T-cell (primary cell): Measurements from ENCODE around the gene GHRHR. TPM values are rescaled to one million over a fixed set of nuclear protein-coding genes. Genes with fewer than 3 reads are reported as not detected.

Source experiments
- ATAC-seq, 4 experiments: fragments of 200-7000 bp in 3 of 4; fragments of 150-1000 bp in 1 of 4; cut with Tn5 transposase; replicated peaks in 1 of 4; 1 replicate in 3 of 4; 2 replicates in 1 of 4; pipeline ENCODE4 v1.10.0; 2021; ENCODE audit warnings: moderate library complexity in 3 of 4, mild to moderate bottlenecking in 2 of 4, moderate number of reproducible peaks in 1 of 4
- CTCF ChIA-PET, 2 donors: fragments of 300-600 bp; sonication (Branson Sonifier 250); formaldehyde crosslinking; loops; one replicate each; lab custom pipeline; 2022; ENCODE audit warnings: antibody characterized with exemption in 2 of 2; lab: Charles Lee
- POLR2A ChIA-PET, 2 donors: fragments of 300-600 bp; sonication (Branson Sonifier 250); formaldehyde crosslinking; loops; one replicate each; lab custom pipeline; 2022; ENCODE audit warnings: antibody characterized with exemption in 2 of 2; lab: Charles Lee
- DNase-seq, 35 experiments: peaks; one replicate each; pipeline versions ENCODE4 v3.0.0 to v3.0.0-alpha.2; 2013 to 2023
- H3K27ac ChIP-seq: one replicate; pipeline ENCODE4 v1.5.1; 2013; ENCODE audit warnings: low read length
- H3K27me3 ChIP-seq, 2 experiments: replicated peaks in 1 of 2; 1 replicate in 1 of 2; 2 replicates in 1 of 2; pipeline versions ENCODE4 v1.6.1 to v1.7.0; 2013; ENCODE audit warnings: low read length in 1 of 2, mixed read lengths in 1 of 2; ENCODE audit not compliant: control insufficient read depth in 2 of 2, insufficient read depth in 2 of 2; ENCODE audit errors: extremely low read depth in 1 of 2
- H3K36me3 ChIP-seq, 2 donors: 1 replicate in 1 of 2; 2 replicates in 1 of 2; pipeline versions ENCODE4 v1.6.1 to v1.7.0; 2013; ENCODE audit warnings: low read length in 1 of 2; ENCODE audit not compliant: control insufficient read depth in 2 of 2, insufficient read depth in 1 of 2; ENCODE audit errors: extremely low read depth in 1 of 2
- H3K4me1 ChIP-seq, 2 experiments: 1 replicate in 1 of 2; 2 replicates in 1 of 2; pipeline versions ENCODE4 v1.6.1 to v1.7.0; 2013; ENCODE audit warnings: low read length in 2 of 2, mixed read lengths in 1 of 2; ENCODE audit not compliant: insufficient read depth in 2 of 2, control insufficient read depth in 1 of 2; ENCODE audit errors: extremely low read depth in 1 of 2
- H3K4me3 ChIP-seq, 2 donors: 1 replicate in 1 of 2; 2 replicates in 1 of 2; pipeline versions ENCODE4 v1.5.1 to v1.7.0; 2013; ENCODE audit warnings: mild to moderate bottlenecking in 2 of 2, low read length in 1 of 2, moderate library complexity in 1 of 2; ENCODE audit not compliant: control insufficient read depth in 1 of 2; ENCODE audit errors: extremely low read depth in 1 of 2
- H3K9me3 ChIP-seq: 2 replicates; pipeline ENCODE4 v1.7.0; 2013
- H3K27ac Mint-ChIP-seq, 2 donors: one replicate each; pipeline ENCODE4 v1.8.0; 2020 to 2021; ENCODE audit warnings: mild to moderate bottlenecking in 2 of 2, mixed read lengths in 2 of 2
- H3K27me3 Mint-ChIP-seq, 2 donors: one replicate each; pipeline ENCODE4 v1.8.0; 2021 to 2022; ENCODE audit warnings: mixed read lengths in 2 of 2
- H3K36me3 Mint-ChIP-seq: one replicate; pipeline ENCODE4 v1.8.0; 2021; ENCODE audit warnings: mixed read lengths
- H3K4me1 Mint-ChIP-seq, 3 donors: one replicate each; pipeline ENCODE4 v1.8.0; 2020 to 2022; ENCODE audit warnings: mixed read lengths in 3 of 3, mild to moderate bottlenecking in 1 of 3
- H3K4me3 Mint-ChIP-seq, 3 donors: one replicate each; pipeline ENCODE4 v1.8.0; 2020 to 2022; ENCODE audit warnings: mild to moderate bottlenecking in 3 of 3, mixed read lengths in 3 of 3, moderate library complexity in 3 of 3
- H3K9me3 Mint-ChIP-seq, 3 donors: one replicate each; pipeline ENCODE4 v1.8.0; 2020 to 2022; ENCODE audit warnings: mixed read lengths in 3 of 3
- WGBS: methylation state at CpG from one replicate; pipeline ENCODE4 v1.1.5; 2013; ENCODE audit warnings: missing lambda C conversion rate; ENCODE audit not compliant: insufficient coverage; 5-methylcytosine and 5-hydroxymethylcytosine counted together
- total RNA-seq, 35 experiments: library from RNA in 6 of 35; stranded (reverse) in 6 of 35; fragments of 120-200 nt in 1 of 35; gene quantifications; one replicate each; pipeline versions ENCODE4 v1.2.1 to v1.2.4 and lab custom pipeline; 2013 to 2026

GHRHR gene
- total RNA-seq, 5 donors from 2014 or later (not counting 1 experiment from before 2014, with no cell fraction given) = not detected

GRCh38 chr7:30931161-30931928 lies 32.4 kb upstream of the GHRHR start:
- Histone ChIP-seq H3K36me3 (no peaks in the 10 kb centered on the region), H3K27ac (no peak overlapping the region), H3K4me3 (no peak overlapping the region), H3K9me3 (no peaks in the 10 kb centered on the region), H3K27me3 (peaks cover 0 to 18% of the 10 kb centered on the region in 2 experiments), H3K4me1 (no peaks in the 10 kb centered on the region)
- peak in 2 of 35 experiments; percentile 2 to 4 for DNase-seq
- Mint-ChIP-seq H3K27me3 (peaks cover 2 to 5% of the 10 kb centered on the region in 2 donors), H3K9me3 (peaks cover 0 to 4% (median 0%) of the 10 kb centered on the region in 3 donors), H3K4me1 (no peaks in the 10 kb centered on the region), H3K4me3 (no peak overlapping the region), H3K36me3 (no peaks in the 10 kb centered on the region), H3K27ac (no peak overlapping the region)
- no peak for ATAC-seq
- 89% methylated on average over 23 of the region's 24 CpGs for WGBS
- ChIA-PET CTCF (no interaction called here), POLR2A (no interaction called here)

GRCh38 chr7:30931929-30932540 lies 31.7 kb upstream of the GHRHR start:
- no peak for ATAC-seq
- DNase-seq = peak in 2 of 35 experiments; percentile 2 to 8
- Histone ChIP-seq H3K27ac (no peak overlapping the region), H3K36me3 (no peaks in the 10 kb centered on the region), H3K9me3 (no peaks in the 10 kb centered on the region), H3K4me1 (no peaks in the 10 kb centered on the region), H3K4me3 (no peak overlapping the region), H3K27me3 (peaks cover 0 to 18% of the 10 kb centered on the region in 2 experiments)
- ChIA-PET POLR2A (no interaction called here), CTCF (interaction anchor here in 1 of 2 donors (0.5 kb wide), 1 partner anchor 190 kb away, joined by 3 read pairs; no protein-coding TSS in a partner anchor)
- Mint-ChIP-seq H3K4me1 (no peaks in the 10 kb centered on the region), H3K27me3 (peaks cover 5 to 8% of the 10 kb centered on the region in 2 donors), H3K4me3 (no peak overlapping the region), H3K27ac (no peak overlapping the region), H3K36me3 (no peaks in the 10 kb centered on the region), H3K9me3 (no peaks in the 10 kb centered on the region)
- WGBS = 86% methylated on average over 5 of the region's 9 CpGs

GRCh38 chr7:30932562-30932961 lies 31.2 kb upstream of the GHRHR start:
- H3K27me3 Mint-ChIP-seq = peaks cover 5 to 8% of the 10 kb centered on the region in 2 donors
- no peak overlapping the region for H3K4me3 ChIP-seq
- no peak overlapping the region for H3K27ac Mint-ChIP-seq
- ChIA-PET POLR2A (no interaction called here), CTCF (no interaction called here)
- ATAC-seq (no peak), DNase-seq (no peak)
- H3K27me3 ChIP-seq = peaks cover 0 to 18% of the 10 kb centered on the region in 2 experiments
- H3K9me3 ChIP-seq = no peaks in the 10 kb centered on the region
- H3K4me1 ChIP-seq = no peaks in the 10 kb centered on the region
- no peaks in the 10 kb centered on the region for H3K36me3 Mint-ChIP-seq
- no peaks in the 10 kb centered on the region for H3K36me3 ChIP-seq
- no peaks in the 10 kb centered on the region for H3K4me1 Mint-ChIP-seq
- H3K9me3 Mint-ChIP-seq = no peaks in the 10 kb centered on the region
- H3K4me3 Mint-ChIP-seq = no peak overlapping the region
- 71% methylated on average over 5 of the region's 6 CpGs for WGBS
- no peak overlapping the region for H3K27ac ChIP-seq

- Histone ChIP-seq H3K27ac (no peak overlapping the region), H3K36me3 (no peaks in the 10 kb centered on the region), H3K27me3 (peaks cover 0 to 24% of the 10 kb centered on the region in 2 experiments), H3K9me3 (no peaks in the 10 kb centered on the region), H3K4me3 (no peak overlapping the region), H3K4me1 (peaks cover 0 to 1% of the 10 kb centered on the region in 2 experiments)
- 73% methylated on average over 19 of the region's 26 CpGs for WGBS
- no peaks in the 10 kb centered on the region for H3K9me3 Mint-ChIP-seq
- no peaks in the 10 kb centered on the region for H3K4me1 Mint-ChIP-seq
- no peak overlapping the region for H3K4me3 Mint-ChIP-seq
- peaks cover 7 to 8% of the 10 kb centered on the region in 2 donors for H3K27me3 Mint-ChIP-seq
- no peaks in the 10 kb centered on the region for H3K36me3 Mint-ChIP-seq
- H3K27ac Mint-ChIP-seq = no peak overlapping the region
- peak in 1 of 35 experiments; percentile 2 for DNase-seq
- ChIA-PET POLR2A (no interaction called here), CTCF (no interaction called here)
- no peak for ATAC-seq
These were observed 30.4 kb upstream of the GHRHR start for GRCh38 chr7:30933124-30933974.

GRCh38 chr7:30934225-30934624 lies 29.5 kb upstream of the GHRHR start:
- ATAC-seq = no peak
- H3K9me3 Mint-ChIP-seq = no peaks in the 10 kb centered on the region
- POLR2A ChIA-PET = no interaction called here
- no peaks in the 10 kb centered on the region for H3K4me1 Mint-ChIP-seq
- WGBS = 79% methylated on average over 5 of the region's 5 CpGs
- H3K36me3 ChIP-seq = no peaks in the 10 kb centered on the region
- CTCF ChIA-PET = no interaction called here
- H3K4me1 ChIP-seq = peaks cover 0 to 7% of the 10 kb centered on the region in 2 experiments
- H3K4me3 Mint-ChIP-seq = no peak overlapping the region
- H3K27me3 Mint-ChIP-seq = peaks cover 7 to 8% of the 10 kb centered on the region in 2 donors
- no peaks in the 10 kb centered on the region for H3K36me3 Mint-ChIP-seq
- no peaks in the 10 kb centered on the region for H3K9me3 ChIP-seq
- no peak overlapping the region for H3K4me3 ChIP-seq
- H3K27ac Mint-ChIP-seq = no peak overlapping the region
- no peak overlapping the region for H3K27ac ChIP-seq
- peaks cover 0 to 30% of the 10 kb centered on the region in 2 experiments for H3K27me3 ChIP-seq
- DNase-seq = peak in 1 of 35 experiments; percentile 3
